PC-3 (cell line): ENCODE data around the gene SYT13. TPM values are rescaled to one million over a fixed set of nuclear protein-coding genes. Genes with fewer than 3 reads are reported as not detected.

Experiments used
- ATAC-seq: fragments of 200-7000 bp; cut with Tn5 transposase; 2 replicates; pipeline ENCODE4 v1.9.1; 2020; ENCODE audit warnings: mild to moderate bottlenecking, moderate library complexity
- BruUV-seq: library from RNA; stranded (reverse); fragments of 400-500 nt; replicated peaks from 2 replicates; lab custom pipeline; 2021; lab: Mats Ljungman, UMichigan
- CTCF ChIA-PET: fragments of 300-600 bp; sonication (Branson Sonifier 250); formaldehyde crosslinking; loops from one replicate; lab custom pipeline; 2022; ENCODE audit warnings: antibody characterized with exemption; lab: Charles Lee
- POLR2A ChIA-PET: fragments of 300-600 bp; sonication (Branson Sonifier 250); formaldehyde crosslinking; loops from one replicate; lab custom pipeline; 2022; ENCODE audit warnings: antibody characterized with exemption; ENCODE audit not compliant: unreplicated experiment; lab: Charles Lee
- DNase-seq: peaks from one replicate; pipeline ENCODE4 v3.0.0-alpha.2; 2015
- H2AFZ ChIP-seq: fragments of 300-600 bp; sonication (generic); 2 replicates; pipeline ENCODE4 v1.6.0; 2016; ENCODE audit warnings: antibody characterized with exemption, low read length
- H3F3A ChIP-seq: fragments of 300-600 bp; sonication (generic); one replicate; pipeline ENCODE4 v1.6.0; 2017; ENCODE audit warnings: antibody characterized with exemption, low read length, control low read depth, mild to moderate bottlenecking; ENCODE audit not compliant: unreplicated experiment
- H3K27ac ChIP-seq: fragments of 300-600 bp; sonication (generic); 2 replicates; pipeline ENCODE4 v1.5.1; 2016; ENCODE audit warnings: mild to moderate bottlenecking, low read length
- H3K27me3 ChIP-seq: fragments of 300-600 bp; sonication (generic); 2 replicates; pipeline ENCODE4 v1.6.1; 2016; ENCODE audit warnings: low read length, mixed read lengths
- H3K36me3 ChIP-seq: fragments of 300-600 bp; sonication (generic); 2 replicates; pipeline ENCODE4 v1.6.1; 2016; ENCODE audit warnings: low read depth, mixed run types, low read length, mixed read lengths
- H3K4me1 ChIP-seq: fragments of 300-600 bp; sonication (generic); 2 replicates; pipeline ENCODE4 v1.5.1; 2016; ENCODE audit warnings: low read length; ENCODE audit not compliant: insufficient read depth
- H3K4me2 ChIP-seq: fragments of 300-600 bp; sonication (generic); 2 replicates; pipeline ENCODE4 v1.6.0; 2016; ENCODE audit warnings: low read length
- H3K4me3 ChIP-seq: fragments of 300-600 bp; sonication (generic); 2 replicates; pipeline ENCODE4 v1.5.1; 2016; ENCODE audit warnings: mild to moderate bottlenecking, low read length, mixed read lengths
- H3K79me2 ChIP-seq: fragments of 300-600 bp; sonication (generic); 2 replicates; pipeline ENCODE4 v1.6.1; 2017; ENCODE audit warnings: low read length, mixed read lengths
- H3K9ac ChIP-seq: fragments of 300-600 bp; sonication (generic); 2 replicates; pipeline ENCODE4 v1.6.0; 2016; ENCODE audit warnings: mild to moderate bottlenecking, low read length
- H3K9me2 ChIP-seq: fragments of 300-600 bp; sonication (generic); replicated peaks from 2 replicates; pipeline ENCODE4 v1.6.1; 2016; ENCODE audit warnings: mixed run types, low read length, mixed read lengths
- H3K9me3 ChIP-seq: fragments of 300-600 bp; sonication (generic); 2 replicates; pipeline ENCODE4 v1.6.1; 2016; ENCODE audit warnings: low read length, mixed read lengths
- H4K20me1 ChIP-seq: fragments of 300-600 bp; sonication (generic); 2 replicates; pipeline ENCODE4 v1.6.1; 2016; ENCODE audit warnings: low read length, mixed read lengths
- EZH2 ChIP-seq: fragments of 300-600 bp; sonication (generic); IDR thresholded peaks from one replicate; pipeline ENCODE4 v1.6.1; 2017; ENCODE audit warnings: antibody characterized with exemption, mild to moderate bottlenecking, low read length; ENCODE audit not compliant: unreplicated experiment
- EZH2phosphoT487 ChIP-seq: fragments of 300-600 bp; sonication (generic); IDR thresholded peaks from 2 replicates; pipeline ENCODE4 v1.6.1; 2018; ENCODE audit warnings: mild to moderate bottlenecking, antibody characterized with exemption, low read length, borderline replicate concordance
- intact Hi-C: fragments of 100-400 bp; cut with micrococcal nuclease; formaldehyde crosslinking; loops from 2 replicates; pipeline ENCODE4 v1.9.0; 2023
- total RNA-seq: library from RNA; depleted of rRNA; stranded (reverse); fragments of >200 nt; gene quantifications from 2 replicates; pipeline ENCODE4 v1.2.3, GENCODE V29; 2014
- TF ChIP-seq, protein P1 (sequence below): fragments of 300-600 bp; sonication (generic); conservative IDR thresholded peaks from 2 replicates; pipeline ENCODE4 v1.5.1; 2017; ENCODE audit warnings: antibody characterized with exemption, low read depth, mild to moderate bottlenecking, low read length

SYT13 gene
- total RNA-seq, 1 experiment from 2014 or later, result not detected

DNA sequence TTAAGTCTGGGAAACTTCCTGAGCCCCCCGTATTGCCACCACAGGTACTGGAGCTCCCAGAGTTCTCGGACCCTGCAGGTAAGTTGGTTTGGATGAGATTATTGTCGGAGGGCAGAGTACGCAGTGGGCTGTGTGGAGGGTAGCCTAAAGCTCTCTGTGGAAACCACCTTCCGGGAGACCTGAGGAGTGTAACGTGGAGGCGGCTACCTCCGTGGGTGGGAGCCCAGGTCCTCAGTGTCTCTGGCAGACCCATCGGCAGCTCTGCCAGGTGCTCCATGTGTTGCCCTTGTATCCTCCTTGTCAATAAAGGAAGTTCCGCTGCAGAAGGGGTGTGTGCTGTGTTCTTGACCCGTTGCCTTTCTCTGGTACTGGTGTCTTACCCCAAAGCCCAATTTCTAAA is 61.4 kb downstream of the SYT13 start:
- Histone ChIP-seq H3K9ac (no peak overlapping the region), H3K9me2 (no peaks in the 10 kb centered on the region), H2AFZ (no peak overlapping the region), H3K4me2 (no peak overlapping the region), H3K4me3 (no peak overlapping the region), H3K36me3 (no peaks in the 10 kb centered on the region), H3K4me1 (peaks cover 9% of the 10 kb centered on the region; the same call in 1 of the 2 replicates), H3K27ac (no peak overlapping the region), H3F3A (no peaks in the 10 kb centered on the region), H3K79me2 (no peaks in the 10 kb centered on the region), H3K27me3 (no peaks in the 10 kb centered on the region), H3K9me3 (no peaks in the 10 kb centered on the region), H4K20me1 (no peaks in the 10 kb centered on the region)
- ChIA-PET CTCF (interaction anchor here (0.6 kb wide), 1 partner anchor 289 kb away, joined by 5 read pairs; no protein-coding TSS in a partner anchor), POLR2A (no interaction called here)
- BruUV-seq, result no TSS peak
- TF ChIP-seq, protein P1, sequence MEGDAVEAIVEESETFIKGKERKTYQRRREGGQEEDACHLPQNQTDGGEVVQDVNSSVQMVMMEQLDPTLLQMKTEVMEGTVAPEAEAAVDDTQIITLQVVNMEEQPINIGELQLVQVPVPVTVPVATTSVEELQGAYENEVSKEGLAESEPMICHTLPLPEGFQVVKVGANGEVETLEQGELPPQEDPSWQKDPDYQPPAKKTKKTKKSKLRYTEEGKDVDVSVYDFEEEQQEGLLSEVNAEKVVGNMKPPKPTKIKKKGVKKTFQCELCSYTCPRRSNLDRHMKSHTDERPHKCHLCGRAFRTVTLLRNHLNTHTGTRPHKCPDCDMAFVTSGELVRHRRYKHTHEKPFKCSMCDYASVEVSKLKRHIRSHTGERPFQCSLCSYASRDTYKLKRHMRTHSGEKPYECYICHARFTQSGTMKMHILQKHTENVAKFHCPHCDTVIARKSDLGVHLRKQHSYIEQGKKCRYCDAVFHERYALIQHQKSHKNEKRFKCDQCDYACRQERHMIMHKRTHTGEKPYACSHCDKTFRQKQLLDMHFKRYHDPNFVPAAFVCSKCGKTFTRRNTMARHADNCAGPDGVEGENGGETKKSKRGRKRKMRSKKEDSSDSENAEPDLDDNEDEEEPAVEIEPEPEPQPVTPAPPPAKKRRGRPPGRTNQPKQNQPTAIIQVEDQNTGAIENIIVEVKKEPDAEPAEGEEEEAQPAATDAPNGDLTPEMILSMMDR, result no peak
- TF ChIP-seq EZH2phosphoT487, result no peak
- TF ChIP-seq EZH2, result no peak
- DNase-seq (no peak), ATAC-seq (no peak)
- intact Hi-C loops, result no loop called here

DNA sequence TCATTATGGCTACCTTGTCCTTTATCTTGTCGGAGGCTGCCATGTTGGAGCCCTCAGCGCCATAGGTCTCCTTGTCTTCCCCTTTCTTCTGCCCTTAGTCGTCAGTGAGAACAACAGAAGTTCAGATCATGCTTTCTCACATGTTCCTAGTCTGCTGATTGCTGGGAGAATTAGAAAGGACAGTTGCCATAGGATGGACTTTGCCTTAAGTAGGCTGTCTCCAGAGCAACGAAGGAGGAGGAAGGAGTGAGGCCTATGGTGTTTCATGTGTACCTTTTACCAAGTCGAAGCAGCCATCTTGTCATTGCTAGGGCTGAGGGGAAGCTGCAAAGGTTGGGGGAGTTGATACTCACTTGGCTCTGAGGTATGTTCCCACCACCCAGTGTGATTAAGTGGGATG is 62.6 kb downstream of the SYT13 start:
- no peak for DNase-seq
- H3K36me3 ChIP-seq, result no peaks in the 10 kb centered on the region
- H3K9me2 ChIP-seq, result no peaks in the 10 kb centered on the region
- H3K79me2 ChIP-seq, result no peaks in the 10 kb centered on the region
- H3K4me2 ChIP-seq, result no peak overlapping the region
- no peaks in the 10 kb centered on the region for H3F3A ChIP-seq
- H3K27ac ChIP-seq, result no peak overlapping the region
- no peaks in the 10 kb centered on the region for H4K20me1 ChIP-seq
- ChIA-PET POLR2A (no interaction called here), CTCF (no interaction called here)
- ATAC-seq, result no peak
- no peak overlapping the region for H2AFZ ChIP-seq
- no peak overlapping the region for H3K9ac ChIP-seq
- peaks cover 9% of the 10 kb centered on the region; the same call in 1 of the 2 replicates for H3K4me1 ChIP-seq
- no peak overlapping the region for H3K4me3 ChIP-seq
- H3K27me3 ChIP-seq, result no peaks in the 10 kb centered on the region
- intact Hi-C loops, result no loop called here
- no peak for TF ChIP-seq EZH2
- TF ChIP-seq EZH2phosphoT487, result no peak
- TF ChIP-seq, protein P1, result no peak
- no TSS peak for BruUV-seq
- no peaks in the 10 kb centered on the region for H3K9me3 ChIP-seq

DNA sequence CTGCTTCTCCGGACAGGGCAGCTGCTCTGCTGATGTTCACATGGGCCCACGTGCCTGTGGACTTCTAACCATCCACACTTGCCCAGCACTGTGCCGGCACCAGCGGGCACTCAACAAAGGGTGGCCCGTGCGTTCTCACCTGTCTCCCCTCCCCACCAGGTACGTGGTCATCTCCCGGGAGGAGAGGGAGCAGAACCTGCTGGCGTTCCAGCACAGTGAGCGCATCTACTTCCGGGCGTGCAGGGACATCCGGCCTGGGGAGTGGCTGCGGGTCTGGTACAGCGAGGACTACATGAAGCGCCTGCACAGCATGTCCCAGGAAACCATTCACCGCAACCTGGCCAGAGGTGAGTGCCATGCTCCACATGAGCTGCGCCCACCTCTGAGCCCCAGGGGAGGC is 66.7 kb downstream of the SYT13 start:
- Histone ChIP-seq H3K9ac (no peak overlapping the region), H3K36me3 (no peaks in the 10 kb centered on the region), H3K4me2 (no peak overlapping the region), H2AFZ (no peak overlapping the region), H3K79me2 (no peaks in the 10 kb centered on the region), H3K9me2 (no peaks in the 10 kb centered on the region), H3K27me3 (no peaks in the 10 kb centered on the region), H3F3A (no peaks in the 10 kb centered on the region), H3K4me1 (no peaks in the 10 kb centered on the region), H3K9me3 (no peaks in the 10 kb centered on the region), H4K20me1 (no peaks in the 10 kb centered on the region), H3K4me3 (no peak overlapping the region), H3K27ac (no peak overlapping the region)
- ChIA-PET POLR2A (no interaction called here), CTCF (no interaction called here)
- DNase-seq, result no peak
- TF ChIP-seq, protein P1, result no peak
- TF ChIP-seq EZH2phosphoT487 (no peak), EZH2 (no peak)
- intact Hi-C loops, result no loop called here
- no peak for ATAC-seq
- no TSS peak for BruUV-seq
